ENCODE results near the gene NFIA.

- no peak for TF ChIP-seq CTCF (IDR thresholded peaks at IDR 0.05 in 2 of 3, conservative IDR thresholded peaks at IDR 0.05 in 1 of 3; ENCODE audit: control insufficient read depth in 2 of 3, extremely low read depth in 1 of 3, insufficient read depth in 1 of 3, low read depth in 3 of 3, low read length in 3 of 3)
- no peak for TF ChIP-seq GATAD2B (conservative IDR thresholded peaks at IDR 0.05; ENCODE audit: low read depth)
- no peak for TF ChIP-seq EZH2 (IDR thresholded peaks at IDR 0.05; ENCODE audit: borderline replicate concordance, control insufficient read depth, low read depth, low read length)
Measured at GRCh38 chr1:61379693-61380092, 297.3 kb downstream of the NFIA start.

Measured in GM12878 (cell line).